ENCODE data around the gene ODAD4.

The ODAD4 gene

DNA sequence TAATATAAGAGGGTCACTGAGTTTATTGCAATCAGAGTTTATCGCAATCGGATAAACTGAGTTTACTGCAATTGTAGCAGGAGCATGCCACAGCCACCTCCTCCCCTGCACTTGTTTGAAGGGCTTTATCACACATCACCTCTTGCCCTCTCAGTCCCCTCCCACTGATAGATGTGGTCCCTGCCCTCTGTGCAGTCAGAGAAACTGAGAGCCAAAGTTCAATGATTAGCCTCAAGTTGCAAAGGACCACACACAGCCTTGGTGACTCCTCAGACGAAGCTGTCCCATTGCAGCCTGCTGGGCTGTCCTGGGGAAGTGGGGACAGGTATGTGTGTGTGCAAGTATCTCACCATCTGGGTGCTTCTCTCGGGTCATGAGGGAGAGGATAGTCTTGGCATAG, 25.2 kb upstream of the ODAD4 start:
- DNase-seq = no peak
- TF ChIP-seq POLR2A (IDR thresholded peaks at IDR 0.05; ENCODE audit: low read length) (no peak), GATA1 (IDR thresholded peaks at IDR 0.05; ENCODE audit: low read depth, low read length) (no peak)

DNA sequence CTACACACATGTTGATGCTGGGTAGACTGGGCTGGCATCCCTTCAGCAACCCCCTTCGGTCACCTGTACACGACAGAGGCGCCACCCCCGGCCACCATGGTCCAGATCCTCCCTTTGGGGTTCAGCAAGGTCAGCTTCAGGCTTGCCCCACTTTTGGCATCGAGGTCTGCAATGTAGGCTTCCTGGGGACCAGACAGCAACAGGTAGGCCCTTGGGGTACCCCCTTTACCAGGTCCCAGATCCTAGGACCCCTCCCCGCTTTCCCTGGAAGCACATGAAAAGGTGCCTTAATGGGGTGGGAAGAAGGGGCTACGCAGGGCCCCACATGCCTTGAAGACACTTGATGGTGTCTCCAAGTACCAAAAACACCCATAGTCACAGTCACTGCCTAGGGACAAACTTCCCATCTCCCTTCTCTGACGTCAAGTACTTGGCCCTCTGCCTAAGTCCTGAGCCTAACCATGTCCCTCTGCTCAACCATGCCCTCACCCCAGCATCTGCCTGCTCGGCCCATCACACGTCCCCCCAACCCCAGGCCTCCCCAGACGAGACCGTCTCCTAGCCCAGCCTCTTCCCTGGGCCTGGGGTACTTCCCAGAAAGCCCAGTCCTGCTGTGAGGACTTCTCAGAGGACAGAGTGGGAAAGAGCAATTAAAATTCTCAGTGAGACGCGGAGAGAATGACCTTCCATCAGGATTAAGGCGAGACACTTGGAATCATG, 23.8 kb upstream of the ODAD4 start:
- DNase-seq = no peak
- no peak for TF ChIP-seq GATA1 (IDR thresholded peaks at IDR 0.05; ENCODE audit: low read depth, low read length)
- no peak for TF ChIP-seq POLR2A (IDR thresholded peaks at IDR 0.05; ENCODE audit: low read length)

DNA sequence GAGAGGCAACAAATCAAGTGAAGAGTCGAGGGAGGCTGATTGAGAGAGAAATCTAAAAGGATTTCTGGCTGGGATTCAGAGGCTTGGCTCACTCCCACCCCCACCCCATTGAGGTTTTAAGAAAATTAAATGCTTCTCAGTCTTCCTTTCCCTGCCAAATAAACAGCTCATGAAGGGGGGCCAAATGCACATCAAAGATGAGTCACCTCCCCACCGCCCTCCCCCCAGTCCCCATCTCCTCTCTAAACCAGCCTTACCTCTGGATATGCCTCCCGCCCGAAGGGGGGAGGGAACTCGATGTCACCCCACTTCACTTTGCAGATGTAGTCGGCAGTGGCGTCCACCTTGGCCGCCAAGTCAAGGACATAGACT, 23.2 kb upstream of the ODAD4 start:
- DNase-seq = no peak
- no peak for TF ChIP-seq POLR2A (IDR thresholded peaks at IDR 0.05; ENCODE audit: low read length)
- no peak for TF ChIP-seq GATA1 (IDR thresholded peaks at IDR 0.05; ENCODE audit: low read depth, low read length)

DNA sequence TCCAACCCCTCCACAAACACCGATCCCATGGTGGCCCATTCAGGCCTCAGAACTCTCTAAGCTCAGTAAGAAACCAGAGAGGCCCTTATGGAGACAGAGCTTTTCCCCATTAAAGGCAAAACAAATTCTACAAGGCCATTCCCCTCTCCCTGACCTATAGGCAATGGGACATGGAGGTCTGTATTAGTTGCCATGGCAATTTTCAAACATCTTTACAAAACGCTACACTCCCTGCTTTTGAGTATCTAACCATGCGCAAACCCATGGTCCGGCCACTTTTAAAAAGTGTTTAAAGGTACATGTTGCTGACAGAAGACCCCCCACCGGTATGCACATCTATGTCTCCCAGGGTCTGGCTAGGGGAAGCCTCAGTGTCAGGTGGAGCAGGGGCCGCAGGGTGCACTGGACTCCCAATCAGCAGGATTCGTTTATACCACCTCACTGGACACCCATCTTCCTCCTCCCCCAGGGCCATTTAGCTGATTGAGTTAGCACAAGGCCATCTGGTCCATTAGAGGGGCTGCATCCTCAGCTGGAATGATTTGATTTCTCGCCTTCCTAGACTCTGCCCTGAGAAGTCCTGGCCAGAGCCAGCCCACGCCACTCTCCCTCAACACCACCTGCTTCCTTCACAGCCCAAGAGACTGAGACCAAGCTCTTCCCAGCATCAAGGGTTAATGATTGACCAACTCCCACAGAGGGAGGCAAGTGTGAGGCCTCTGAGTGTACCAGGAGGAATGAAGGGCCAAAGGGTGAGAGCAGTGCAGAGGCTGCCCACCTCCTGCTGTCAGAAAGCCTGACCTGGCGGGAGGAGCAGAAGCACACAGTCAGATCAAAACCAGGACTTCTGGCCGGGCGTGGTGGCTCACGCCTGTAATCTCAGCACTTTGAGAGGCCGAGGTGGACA, 22.5 kb upstream of the ODAD4 start:
- TF ChIP-seq POLR2A (IDR thresholded peaks at IDR 0.05; ENCODE audit: low read length) (no peak), GATA1 (IDR thresholded peaks at IDR 0.05; ENCODE audit: low read depth, low read length) (no peak)
- no peak for DNase-seq

- no peak for DNase-seq
- TF ChIP-seq POLR2A (IDR thresholded peaks at IDR 0.05; ENCODE audit: low read length) (no peak), GATA1 (IDR thresholded peaks at IDR 0.05; ENCODE audit: low read depth, low read length) (no peak)
Observed at GRCh38 chr17:41909088-41909487, 21.3 kb upstream of the ODAD4 start.

- DNase-seq = no peak
- TF ChIP-seq POLR2A (IDR thresholded peaks at IDR 0.05; ENCODE audit: low read length) = no peak
- no peak for TF ChIP-seq GATA1 (IDR thresholded peaks at IDR 0.05; ENCODE audit: low read depth, low read length)
Observed at GRCh38 chr17:41910701-41911391, 19.6 kb upstream of the ODAD4 start.

- DNase-seq = no peak
- TF ChIP-seq GATA1 (IDR thresholded peaks at IDR 0.05; ENCODE audit: low read depth, low read length) = no peak
- TF ChIP-seq POLR2A (IDR thresholded peaks at IDR 0.05; ENCODE audit: low read length) = no peak
Observed at GRCh38 chr17:41912925-41913324, 17.5 kb upstream of the ODAD4 start.

- TF ChIP-seq POLR2A (IDR thresholded peaks at IDR 0.05; ENCODE audit: low read length) = no peak
- TF ChIP-seq GATA1 (IDR thresholded peaks at IDR 0.05; ENCODE audit: low read depth, low read length) = no peak
- DNase-seq = no peak
Observed at GRCh38 chr17:41913798-41914197, 16.6 kb upstream of the ODAD4 start.

GRCh38 chr17:41914358-41914766, 16.1 kb upstream of the ODAD4 start:
- TF ChIP-seq GATA1 (IDR thresholded peaks at IDR 0.05; ENCODE audit: low read depth, low read length) (no peak), POLR2A (IDR thresholded peaks at IDR 0.05; ENCODE audit: low read length) (no peak)
- no peak for DNase-seq

DNA sequence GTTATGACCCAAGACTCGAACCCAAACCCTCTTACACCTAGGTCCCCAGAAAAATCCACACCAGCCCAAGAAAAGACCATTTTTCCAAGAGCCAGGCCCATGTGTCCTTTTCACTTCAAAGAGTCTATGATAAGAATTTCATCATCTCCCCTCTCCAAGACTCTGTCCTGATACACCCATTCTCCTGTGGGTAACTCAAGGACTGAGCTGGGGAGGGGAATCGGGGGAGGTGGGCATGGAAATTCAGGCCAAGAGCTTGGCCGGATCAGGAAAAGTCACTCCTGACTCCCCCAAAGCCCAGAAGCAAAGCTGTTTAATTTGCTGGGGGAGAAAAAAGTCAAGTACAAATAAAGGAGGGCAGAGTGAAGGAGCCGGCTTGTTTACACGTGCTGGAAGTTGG, 15.4 kb upstream of the ODAD4 start:
- no peak for DNase-seq
- TF ChIP-seq POLR2A (IDR thresholded peaks at IDR 0.05; ENCODE audit: low read length) (no peak), GATA1 (IDR thresholded peaks at IDR 0.05; ENCODE audit: low read depth, low read length) (no peak)

GRCh38 chr17:41915566-41915965, 14.9 kb upstream of the ODAD4 start:
- no peak for DNase-seq
- TF ChIP-seq GATA1 (IDR thresholded peaks at IDR 0.05; ENCODE audit: low read depth, low read length) (no peak), POLR2A (IDR thresholded peaks at IDR 0.05; ENCODE audit: low read length) (no peak)

GRCh38 chr17:41917192-41917591, 13.2 kb upstream of the ODAD4 start:
- TF ChIP-seq GATA1 (IDR thresholded peaks at IDR 0.05; ENCODE audit: low read depth, low read length) = no peak
- no peak for TF ChIP-seq POLR2A (IDR thresholded peaks at IDR 0.05; ENCODE audit: low read length)
- DNase-seq = peak; percentile 27 to 38

GRCh38 chr17:41917679-41918313, 12.6 kb upstream of the ODAD4 start:
- no peak for TF ChIP-seq POLR2A (IDR thresholded peaks at IDR 0.05; ENCODE audit: low read length)
- TF ChIP-seq GATA1 (IDR thresholded peaks at IDR 0.05; ENCODE audit: low read depth, low read length) = no peak
- DNase-seq = peak; percentile 86

All from erythroblast (primary cell).